NCI-H446 treated with DMSO at 0.1 percent for 48 hours (cell line): ENCODE measurements around the gene PPP1R13B.

ENCODE experiments used
- DNase-seq: peaks from one replicate; lab custom pipeline; 2025; lab: John Stamatoyannopoulos, UW

The PPP1R13B gene

DNA sequence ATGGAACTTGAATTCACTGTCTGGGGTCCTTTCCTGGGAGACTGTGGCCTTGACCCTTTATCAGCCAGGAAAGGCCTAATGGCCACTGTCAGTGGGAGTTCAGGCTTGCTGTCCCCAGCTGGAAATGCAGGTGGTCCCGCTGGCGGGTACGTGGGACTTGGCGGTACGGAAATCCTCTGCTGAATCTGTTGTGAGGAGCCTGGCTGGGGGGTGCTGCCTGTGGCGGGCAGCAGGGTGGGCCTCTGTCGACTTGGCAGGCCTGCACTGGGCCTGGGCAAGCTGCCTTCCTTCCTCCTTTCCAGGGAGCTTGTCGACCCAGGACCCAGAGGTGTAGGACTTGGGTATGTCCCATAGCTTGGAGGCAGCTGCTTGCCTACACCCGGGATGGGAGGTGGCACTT, 105.5 kb downstream of the PPP1R13B start:
- no peak for DNase-seq

DNA sequence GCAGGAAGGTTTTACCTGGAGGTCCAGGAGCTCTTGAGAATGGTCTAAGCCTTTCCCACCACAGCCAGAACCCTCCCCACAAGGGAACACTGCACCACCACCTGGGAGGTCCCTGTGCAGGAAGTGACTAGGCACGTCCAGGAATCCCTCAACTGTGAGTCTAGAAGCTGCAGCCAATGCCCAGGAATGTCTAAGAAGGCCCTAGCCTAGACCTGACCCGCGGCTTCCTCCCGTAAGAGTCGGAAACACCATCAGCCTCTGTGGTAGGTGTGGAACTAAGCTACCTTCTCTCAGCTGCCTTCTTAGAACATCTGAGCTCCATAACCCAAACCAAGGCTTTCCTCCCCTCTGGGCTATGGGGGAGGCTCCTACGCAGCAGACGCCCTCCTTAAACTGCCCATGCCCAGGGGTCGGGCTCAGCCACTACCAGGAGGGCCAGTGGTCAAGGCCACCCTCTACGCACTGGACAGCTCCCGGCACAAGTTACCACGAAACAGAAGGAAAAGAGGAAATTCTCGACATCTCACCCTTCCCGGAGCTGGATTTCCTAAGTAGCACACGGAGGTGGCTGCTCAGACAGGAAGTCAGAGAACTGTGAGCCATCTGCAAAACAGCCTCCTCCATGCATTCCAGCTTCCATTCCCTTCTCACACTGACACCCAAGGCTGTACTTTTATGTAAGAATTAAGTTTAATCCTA, 106.2 kb downstream of the PPP1R13B start:
- no peak for DNase-seq

DNA sequence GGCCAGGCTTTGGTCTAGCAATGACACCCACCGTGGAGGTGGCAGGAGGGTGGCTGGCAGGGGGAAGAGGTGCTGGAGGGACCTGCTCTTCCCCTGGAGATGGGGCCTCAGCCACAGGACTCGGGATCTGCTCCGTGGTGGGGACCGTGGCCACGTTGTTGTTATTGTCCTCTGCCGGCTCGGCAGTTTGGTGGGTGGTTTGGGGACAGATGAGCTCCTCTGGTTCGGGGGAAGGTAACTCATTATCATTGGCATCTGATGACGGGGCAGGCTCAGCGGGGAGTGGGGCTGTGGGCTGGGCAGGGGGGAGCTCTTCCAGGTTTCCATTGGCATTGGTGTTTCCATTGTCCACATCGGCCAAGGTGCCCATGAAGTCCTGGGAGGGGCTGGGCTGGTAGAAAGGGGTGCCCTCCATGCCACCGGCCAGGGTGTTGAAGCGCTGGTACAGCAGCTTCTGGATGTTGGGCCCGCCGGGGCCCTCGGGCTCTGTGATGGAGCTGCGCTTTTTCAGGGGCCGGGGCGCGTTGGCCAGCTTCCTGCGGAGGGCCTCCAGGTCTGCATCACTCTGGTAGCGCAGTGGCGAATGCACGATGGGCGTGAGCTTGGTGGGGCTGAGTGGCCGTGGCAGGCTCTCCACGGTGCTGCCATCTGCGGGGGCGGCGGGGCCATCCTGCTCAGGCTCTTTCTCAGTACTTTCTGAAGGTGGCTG, 107.4 kb downstream of the PPP1R13B start:
- no peak for DNase-seq

DNA sequence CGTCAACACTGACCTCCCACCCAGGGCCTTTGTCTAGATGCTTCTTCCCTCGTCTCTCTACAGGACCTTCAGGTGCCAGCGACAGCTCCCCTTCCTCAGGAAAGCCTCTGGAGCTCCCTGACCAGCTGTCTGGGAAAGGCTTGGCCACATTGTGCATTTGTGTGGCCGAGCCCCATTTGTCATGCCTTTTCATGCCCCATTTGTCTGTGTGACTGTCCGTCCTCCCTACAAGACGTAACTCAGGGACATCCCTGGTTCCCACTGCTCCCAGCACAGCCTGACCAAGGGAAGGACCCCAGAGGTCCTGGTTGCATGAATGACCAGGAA, 107.9 kb downstream of the PPP1R13B start:
- DNase-seq = no peak

DNA sequence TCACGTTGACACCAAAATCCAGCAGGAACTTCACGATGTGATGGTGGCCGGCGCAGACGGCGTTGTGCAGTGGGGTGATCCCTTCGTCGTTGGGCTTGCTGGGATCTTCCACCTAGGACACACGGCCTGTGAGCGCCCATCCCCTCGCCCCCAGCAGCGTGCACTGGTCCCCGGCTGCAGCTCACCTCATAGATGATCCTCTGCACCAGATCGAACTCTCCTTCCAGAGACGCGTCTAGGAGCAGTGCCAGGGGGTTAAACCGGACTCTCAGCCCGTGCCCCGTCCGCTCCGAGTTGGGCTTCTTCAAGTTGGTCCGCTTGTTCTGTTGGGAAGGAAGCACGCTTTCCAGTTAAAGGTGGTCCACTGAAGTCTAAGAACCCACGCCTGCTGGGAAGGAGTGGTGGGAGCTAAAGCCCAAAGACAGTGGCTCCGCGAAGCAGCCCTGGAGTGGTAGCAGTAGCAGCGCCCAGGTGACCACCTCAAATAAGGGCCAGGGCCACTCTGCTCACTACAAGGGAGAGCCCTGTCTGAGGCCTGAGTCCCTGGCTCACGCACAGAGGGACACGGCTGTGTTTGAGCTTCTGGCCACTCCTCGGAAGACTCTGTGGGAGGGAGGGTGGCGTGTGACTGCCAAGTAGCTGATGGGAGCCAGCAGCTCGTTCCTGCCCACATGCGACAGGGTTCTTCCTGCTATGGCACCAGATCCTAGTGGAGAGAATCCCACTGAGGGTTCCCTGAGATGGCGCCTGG, 108.5 kb downstream of the PPP1R13B start:
- DNase-seq = no peak

DNA sequence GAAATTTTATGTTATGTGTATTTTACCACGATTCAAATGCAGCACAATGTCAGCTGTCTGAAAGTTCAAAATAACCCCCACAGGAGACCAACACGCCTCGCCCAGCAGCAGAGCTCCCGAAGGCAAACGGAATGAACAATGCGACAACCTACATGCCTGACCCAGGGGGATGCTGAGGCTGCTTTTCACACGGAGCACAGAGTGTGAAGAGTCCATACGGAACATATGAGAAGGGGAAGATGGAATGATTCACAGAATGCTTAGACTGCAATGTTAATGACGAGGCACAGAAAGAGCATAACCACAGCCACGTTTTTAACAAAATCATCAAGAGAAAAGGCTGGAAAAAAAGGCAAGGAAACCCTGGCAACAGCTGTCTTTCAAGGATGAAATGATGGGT, 109.2 kb downstream of the PPP1R13B start:
- no peak for DNase-seq

DNA sequence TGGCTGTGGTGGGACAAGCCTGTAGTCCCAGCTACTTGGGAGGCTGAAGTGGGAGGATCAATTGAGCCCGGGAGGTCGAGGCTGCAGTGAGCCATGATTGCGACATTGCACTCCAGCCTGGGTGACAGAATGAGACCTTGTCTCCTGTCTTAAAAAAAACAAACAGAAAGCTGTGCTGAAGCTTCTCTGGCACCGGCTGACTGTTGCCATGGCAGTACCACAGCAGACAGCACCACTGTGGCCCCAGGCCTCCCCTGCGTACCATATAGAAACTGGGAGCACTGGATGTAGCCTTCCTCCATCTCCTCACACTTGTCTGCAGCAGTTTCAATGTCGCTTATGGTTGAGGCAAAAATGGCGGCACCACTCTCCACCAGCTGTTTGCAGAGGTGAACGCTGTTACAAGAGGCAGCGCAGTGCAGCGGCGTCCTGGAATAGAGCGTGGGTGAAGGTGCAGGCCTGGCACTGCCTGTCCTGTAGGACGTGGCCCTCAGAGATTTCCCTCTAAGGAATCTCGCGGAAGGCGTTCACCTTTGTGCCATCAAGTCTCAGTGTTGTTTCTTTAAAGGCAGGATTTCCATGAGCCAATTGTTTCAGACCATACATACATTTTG, 109.8 kb downstream of the PPP1R13B start:
- no peak for DNase-seq

DNA sequence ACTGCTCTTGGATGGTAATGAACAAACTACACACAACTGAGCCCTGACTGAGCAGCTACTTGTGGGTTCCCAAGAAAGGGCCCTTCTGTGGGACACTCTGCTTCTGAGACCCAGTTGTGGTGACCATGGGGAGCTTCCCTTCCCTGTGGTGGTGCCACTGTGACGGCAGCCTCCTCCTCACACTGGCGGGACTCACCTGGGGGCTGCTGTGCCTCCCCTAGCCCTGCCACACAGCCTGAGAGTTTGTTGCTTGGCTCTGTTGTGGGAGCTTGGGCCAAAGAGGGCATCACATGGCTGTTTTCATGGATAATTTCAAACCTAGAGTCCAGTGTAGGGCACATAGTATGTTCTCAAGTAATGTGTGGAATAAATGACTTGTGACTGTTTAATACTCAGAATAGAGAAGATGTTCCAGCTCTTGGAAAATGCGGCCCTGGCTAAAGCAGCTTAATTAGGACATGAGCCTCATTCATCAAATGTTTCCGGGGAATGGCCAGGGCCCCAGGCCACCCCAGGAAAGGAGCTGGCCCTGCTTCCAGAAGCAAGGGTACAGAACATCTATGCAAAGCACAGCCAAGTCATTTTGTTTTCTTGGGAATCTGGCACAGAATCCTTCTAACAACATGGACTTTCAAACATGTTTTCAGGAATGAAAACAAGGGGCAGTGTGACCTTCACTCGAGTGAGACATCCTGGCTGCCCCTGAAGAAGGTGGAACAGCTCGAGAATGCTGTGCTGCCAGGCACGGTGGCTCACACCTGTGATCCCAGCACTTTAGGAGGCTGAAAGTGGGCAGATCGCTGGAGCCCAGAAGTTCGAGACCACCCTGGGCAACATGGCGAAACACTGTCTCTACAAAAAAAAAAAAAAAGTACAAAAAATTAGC, 110.6 kb downstream of the PPP1R13B start:
- DNase-seq = no peak

DNA sequence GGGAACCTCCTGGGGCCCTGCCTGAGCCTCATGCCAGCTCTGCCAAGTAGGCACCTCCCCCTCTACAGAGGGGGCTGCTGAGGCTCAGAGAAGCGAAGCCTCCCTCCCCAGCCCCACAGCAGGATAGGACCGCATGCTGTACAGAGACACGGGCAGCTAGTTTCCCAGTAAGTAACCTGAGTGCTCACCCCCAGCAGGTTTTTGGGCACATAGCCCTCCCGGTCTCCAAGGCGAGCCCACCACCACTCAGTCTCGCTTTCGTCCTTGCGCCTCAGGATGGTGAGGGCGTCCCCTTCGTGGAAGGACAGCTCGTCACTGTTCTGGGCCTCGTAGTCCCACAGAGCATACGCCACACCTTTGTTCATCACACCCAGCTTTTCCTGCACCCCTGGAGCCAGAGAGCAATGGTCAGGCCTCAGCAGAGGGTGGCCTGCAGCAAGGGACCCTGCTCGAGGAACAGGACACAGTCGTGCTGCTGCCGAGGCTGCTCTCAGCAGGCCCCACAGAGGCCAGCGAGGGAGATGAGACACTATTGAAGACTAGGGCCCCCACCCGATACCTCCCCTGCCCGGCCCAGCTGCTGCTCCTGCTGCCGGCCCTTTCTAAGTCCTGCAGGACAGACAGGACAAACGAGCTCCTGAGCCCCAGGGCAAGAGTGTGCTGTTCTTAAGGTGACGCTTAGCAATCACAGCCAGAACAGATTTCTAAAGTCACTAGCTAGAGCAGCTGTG, 111.4 kb downstream of the PPP1R13B start:
- no peak for DNase-seq

DNA sequence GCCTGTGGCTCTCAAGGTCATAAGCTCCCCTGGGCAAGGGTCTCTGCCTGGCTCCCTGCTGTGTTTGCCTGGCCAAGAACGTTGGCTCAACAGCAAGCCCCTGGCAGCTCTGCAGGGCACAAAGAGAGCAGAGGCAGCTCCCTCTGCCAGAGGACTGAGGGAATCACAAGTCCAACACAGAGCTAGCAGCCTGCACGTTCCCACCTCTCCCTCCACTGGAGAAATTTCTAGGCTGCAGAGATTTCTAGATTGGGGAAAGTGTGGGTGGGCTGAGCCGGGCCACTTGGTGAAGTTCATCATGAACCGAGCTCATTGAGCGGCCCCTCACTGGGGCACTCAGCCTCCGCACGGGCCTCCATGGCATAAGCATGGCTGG, 111.9 kb downstream of the PPP1R13B start:
- no peak for DNase-seq

DNA sequence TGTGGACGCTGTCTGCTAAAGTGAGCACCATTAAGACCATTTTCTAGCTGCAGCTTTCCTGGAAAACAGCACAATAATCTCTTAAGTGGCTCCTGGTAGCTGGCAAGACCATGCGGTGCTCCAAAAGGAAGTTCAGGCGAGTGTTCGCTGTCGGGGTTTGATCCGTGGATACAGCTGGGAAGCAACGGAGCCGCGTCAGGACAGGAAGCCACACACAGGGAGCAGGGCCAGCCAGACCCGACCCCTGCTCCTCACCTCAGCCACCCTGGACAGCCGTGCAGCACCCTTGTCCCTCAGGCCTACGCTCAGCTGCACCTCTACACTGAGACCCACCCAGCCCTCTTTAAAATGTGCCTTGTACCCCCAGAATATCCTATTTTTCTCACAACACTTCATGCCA, 112.4 kb downstream of the PPP1R13B start:
- DNase-seq = no peak

DNA sequence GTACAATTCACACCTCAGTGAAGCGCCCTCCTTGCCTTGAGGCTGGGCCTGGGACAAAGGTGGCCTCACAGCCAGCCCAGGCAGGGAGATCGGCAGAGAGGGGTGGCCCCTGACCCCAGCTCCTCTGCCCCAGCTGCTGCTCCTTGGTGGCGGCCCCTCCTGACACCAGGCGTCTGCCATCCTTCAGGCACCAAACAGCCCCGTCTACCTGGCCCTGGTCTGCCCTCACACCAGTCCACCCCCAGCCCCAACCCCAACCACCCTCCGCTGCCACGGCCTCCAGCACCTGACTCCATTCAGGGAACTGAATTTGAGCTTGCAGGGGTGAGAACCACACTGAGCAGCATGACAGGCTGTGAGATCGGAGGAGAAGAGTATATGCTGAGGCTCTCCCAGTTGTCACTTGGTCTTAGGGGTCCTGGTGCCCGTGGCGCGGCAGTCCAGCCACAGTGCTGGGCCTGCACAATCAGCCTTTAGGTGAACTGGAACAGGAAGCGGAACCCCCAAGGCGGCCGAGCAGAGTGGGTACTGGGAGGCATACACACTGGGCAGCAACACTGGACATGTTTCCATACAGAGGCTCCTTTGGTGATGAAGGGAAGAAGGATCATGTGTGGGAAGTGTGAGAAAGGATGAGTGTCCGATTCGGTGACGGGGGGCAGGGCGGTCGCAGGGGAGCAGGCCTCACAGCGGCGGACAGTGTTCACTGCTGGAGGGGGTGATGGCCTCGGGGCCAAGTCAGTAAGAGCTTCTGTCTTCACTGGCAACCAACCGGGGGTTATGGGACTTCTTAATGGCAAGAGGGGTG, 113.1 kb downstream of the PPP1R13B start:
- DNase-seq = no peak

DNA sequence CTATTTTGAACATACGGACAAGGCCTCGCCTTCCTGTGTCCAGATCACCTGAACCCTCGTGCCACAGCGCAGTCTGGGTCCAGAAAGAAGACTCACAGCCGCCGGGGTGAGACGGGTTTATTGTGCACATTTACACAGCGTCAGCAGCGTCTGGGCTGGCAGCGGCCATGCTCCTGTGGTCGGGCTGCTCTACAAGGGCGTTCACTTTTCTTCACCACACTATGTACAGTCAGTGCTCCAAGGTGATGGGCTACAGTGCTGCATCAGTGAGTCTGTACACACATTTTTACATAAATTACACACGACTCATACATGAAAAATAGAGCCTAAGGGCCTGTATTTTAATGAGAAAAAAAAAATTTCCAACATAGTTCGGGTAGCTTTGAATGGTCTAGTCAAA, 113.7 kb downstream of the PPP1R13B start:
- DNase-seq = no peak

DNA sequence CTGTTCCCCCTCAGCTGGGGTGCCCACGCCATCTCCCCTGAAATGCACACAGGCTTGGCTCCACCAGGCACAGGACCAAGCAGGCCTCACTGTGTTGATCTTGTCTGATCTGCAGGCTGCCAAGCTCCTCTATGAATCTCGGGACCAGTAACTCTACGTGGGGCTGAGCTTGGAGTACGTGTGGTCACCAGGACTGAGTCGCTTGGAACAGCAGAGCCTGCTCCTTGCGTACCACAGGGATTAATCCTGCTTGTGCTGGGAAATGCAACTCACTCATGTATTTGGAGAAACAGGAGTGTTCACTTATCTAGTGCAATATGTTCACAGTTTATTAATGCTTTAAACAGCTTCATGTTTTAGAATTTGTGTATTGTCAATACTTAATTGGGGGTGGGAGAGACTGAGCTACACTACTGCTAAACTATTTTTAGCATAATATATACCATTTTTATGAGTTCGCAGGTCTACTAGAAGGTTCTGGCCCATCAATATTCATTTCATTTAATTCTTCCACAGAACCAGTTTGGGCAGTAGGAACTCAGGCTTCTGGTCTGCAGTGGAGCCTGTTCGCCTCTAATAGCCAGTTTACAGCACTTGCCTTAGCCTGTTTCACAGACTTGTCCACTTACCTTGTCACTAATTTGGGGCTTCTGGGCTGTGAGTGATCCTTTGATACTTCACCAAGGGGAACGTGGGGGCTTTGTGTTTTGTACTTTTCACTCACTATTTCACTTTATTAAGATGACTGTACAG, 114.3 kb downstream of the PPP1R13B start:
- no peak for DNase-seq

DNA sequence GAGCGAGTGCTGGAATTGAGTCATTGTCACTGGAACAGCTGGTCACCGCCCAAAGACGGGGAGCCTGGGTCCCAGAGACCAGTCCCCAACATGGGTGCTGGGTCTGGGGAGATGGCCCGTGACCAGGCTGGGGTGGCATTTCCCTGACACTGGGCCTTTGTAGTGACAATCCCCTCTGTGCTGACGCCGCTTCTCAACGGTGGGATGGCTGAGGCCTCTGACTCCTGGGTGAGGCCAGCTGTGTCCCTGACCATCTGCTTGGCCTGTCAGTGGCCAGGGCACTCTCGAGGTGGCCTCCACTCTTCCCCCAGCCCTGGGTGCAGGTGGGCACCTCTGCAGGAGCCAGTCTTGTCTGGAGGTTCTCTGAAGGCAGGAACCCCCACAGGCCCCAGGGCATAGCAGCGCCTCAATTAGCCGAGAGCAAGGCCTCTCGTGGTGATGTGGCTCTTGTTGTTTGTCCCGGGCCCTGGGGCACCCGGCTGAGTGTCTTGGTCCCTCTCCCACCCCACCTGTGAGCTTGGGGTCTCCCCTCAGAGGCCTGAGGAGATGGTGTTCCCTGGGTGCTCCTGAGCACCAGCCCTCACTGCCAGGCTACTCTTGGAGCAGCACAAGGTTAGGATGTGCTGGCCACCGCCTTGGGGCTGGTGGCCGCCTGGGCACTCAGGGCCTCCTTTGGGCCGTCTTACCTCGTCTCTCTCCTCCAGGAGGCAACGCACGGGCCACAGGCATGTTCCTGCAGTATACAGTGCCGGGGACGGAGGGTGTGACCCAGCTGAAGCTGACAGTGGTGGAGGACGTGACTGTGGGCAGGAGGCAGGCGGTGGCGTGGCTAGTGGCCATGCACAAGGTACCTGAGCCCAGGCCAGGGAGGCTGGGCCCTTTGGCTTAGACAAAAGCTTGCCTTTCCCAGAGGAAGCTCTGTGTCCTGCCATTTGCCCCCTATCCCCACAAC, 115.2 kb downstream of the PPP1R13B start:
- no peak for DNase-seq

DNA sequence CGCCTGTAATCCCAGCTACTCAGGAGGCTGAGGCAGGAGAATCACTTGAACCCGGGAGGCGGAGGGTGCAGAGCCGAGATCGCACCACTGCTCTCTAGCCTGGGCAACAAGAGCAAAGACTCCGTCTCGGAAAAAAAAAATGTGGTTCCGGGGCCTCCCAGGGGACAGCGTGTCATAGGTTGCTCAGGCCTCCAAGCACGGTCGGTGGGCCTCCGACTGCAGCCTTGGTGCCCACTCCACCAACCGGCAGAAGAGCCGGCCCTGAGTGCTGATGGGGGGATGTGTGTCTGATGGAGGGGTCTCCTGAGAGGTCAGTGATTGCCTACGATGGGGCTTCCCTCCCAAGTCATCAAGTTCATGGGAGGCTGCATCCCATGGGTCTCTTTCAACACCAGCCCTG, 115.9 kb downstream of the PPP1R13B start:
- no peak for DNase-seq

DNA sequence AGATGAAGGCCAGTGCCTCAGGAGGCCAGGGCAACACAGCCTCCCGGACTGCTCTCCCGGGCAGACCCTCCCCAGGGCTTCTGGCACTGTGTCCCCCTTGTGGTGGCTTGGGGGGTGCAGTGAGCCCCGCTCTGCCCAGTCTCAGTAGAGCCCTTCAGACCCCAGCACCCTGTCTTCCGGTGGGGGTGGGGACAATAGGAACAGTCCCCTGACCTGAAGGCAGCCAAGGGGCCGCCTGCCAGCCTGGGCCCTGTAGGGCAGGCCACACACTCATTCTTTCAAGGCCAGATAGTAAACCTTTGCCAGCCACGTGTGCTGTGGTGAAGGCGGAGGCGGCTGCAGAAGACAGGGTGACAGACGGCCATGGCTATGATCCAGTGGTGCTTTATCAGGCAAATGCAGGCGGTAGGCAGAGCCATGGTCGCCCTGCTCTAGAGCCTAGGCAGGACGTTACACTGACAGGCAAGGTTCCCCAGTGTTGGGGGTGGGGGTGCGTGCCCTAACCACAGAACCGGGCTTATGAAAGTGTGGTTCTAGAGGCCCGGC, 116.8 kb downstream of the PPP1R13B start:
- no peak for DNase-seq
